ENCODE data around the gene TTLL7.

DNA sequence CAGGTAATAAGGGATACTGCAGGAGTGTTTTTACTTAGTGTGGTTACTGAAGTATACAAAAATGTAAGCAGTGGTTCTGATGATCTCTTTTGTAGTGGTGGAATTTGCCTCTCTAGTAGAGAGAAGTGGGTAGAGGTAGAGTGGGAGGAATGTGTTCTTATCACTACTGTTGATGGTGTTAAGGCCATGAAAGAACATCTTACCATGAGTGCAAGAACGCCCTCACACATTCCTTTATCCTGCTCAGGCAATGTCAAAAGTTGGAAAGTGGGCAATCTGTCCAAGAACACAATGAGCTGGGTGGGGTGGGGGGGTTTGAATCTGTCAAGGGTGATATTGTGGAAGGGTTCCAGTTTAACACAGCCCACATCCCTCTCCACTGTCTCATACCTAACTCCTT, 78.6 kb downstream of the TTLL7 start:
- TF ChIP-seq RCOR1 (IDR thresholded peaks at IDR 0.05; ENCODE audit: low read depth, low read length) = no peak
- TF ChIP-seq, protein P1, sequence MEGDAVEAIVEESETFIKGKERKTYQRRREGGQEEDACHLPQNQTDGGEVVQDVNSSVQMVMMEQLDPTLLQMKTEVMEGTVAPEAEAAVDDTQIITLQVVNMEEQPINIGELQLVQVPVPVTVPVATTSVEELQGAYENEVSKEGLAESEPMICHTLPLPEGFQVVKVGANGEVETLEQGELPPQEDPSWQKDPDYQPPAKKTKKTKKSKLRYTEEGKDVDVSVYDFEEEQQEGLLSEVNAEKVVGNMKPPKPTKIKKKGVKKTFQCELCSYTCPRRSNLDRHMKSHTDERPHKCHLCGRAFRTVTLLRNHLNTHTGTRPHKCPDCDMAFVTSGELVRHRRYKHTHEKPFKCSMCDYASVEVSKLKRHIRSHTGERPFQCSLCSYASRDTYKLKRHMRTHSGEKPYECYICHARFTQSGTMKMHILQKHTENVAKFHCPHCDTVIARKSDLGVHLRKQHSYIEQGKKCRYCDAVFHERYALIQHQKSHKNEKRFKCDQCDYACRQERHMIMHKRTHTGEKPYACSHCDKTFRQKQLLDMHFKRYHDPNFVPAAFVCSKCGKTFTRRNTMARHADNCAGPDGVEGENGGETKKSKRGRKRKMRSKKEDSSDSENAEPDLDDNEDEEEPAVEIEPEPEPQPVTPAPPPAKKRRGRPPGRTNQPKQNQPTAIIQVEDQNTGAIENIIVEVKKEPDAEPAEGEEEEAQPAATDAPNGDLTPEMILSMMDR (IDR thresholded peaks at IDR 0.05) = no peak
- TF ChIP-seq HDAC2 (IDR thresholded peaks at IDR 0.05) = no peak
- TF ChIP-seq, protein P2, sequence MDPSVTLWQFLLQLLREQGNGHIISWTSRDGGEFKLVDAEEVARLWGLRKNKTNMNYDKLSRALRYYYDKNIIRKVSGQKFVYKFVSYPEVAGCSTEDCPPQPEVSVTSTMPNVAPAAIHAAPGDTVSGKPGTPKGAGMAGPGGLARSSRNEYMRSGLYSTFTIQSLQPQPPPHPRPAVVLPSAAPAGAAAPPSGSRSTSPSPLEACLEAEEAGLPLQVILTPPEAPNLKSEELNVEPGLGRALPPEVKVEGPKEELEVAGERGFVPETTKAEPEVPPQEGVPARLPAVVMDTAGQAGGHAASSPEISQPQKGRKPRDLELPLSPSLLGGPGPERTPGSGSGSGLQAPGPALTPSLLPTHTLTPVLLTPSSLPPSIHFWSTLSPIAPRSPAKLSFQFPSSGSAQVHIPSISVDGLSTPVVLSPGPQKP (IDR thresholded peaks at IDR 0.05; ENCODE audit: low read depth, low read length) = no peak
- TF ChIP-seq CBX2 (IDR thresholded peaks at IDR 0.05; ENCODE audit: borderline replicate concordance, low read depth) = no peak
- TF ChIP-seq MAZ (IDR thresholded peaks at IDR 0.05; ENCODE audit: borderline replicate concordance, low read depth, low read length) = no peak
- TF ChIP-seq SREBF2 (IDR thresholded peaks at IDR 0.05) = no peak
- TF ChIP-seq CEBPB (IDR thresholded peaks at IDR 0.05) = no peak
- no peak for TF ChIP-seq POLR2A (IDR thresholded peaks at IDR 0.05; ENCODE audit: low read length)
- TF ChIP-seq, protein P3, sequence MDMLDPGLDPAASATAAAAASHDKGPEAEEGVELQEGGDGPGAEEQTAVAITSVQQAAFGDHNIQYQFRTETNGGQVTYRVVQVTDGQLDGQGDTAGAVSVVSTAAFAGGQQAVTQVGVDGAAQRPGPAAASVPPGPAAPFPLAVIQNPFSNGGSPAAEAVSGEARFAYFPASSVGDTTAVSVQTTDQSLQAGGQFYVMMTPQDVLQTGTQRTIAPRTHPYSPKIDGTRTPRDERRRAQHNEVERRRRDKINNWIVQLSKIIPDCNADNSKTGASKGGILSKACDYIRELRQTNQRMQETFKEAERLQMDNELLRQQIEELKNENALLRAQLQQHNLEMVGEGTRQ (IDR thresholded peaks at IDR 0.05) = no peak
